HG03045 (cell line): Measurements from ENCODE around the gene SMYD3.

Source experiments
- ATAC-seq: cut with Tn5 transposase; IDR thresholded peaks from one replicate; pipeline ENCODE4 v1.9.1; 2021; ENCODE audit warnings: mild to moderate bottlenecking, moderate library complexity; ENCODE audit not compliant: unreplicated experiment

Gene SMYD3

DNA sequence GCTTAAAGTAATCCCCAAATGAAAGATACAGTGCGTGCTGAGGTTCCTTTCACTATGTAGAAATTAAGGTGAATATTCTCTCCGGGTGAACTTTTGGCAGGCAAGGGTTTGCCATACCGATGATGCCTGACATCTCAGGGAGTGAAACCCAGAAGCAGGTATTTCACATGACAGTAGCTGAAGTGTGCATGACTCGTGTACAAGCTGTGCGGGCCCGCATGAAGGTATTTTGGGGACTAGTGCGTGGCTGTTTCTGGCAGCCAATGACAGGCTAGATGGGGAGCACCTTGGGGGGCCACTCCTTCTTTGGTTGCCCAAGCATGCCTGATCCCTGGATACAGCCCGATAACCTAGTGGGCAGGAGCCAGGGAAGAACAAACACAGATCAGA, 569.0 kb downstream of the SMYD3 start:
- ATAC-seq, result no peak

DNA sequence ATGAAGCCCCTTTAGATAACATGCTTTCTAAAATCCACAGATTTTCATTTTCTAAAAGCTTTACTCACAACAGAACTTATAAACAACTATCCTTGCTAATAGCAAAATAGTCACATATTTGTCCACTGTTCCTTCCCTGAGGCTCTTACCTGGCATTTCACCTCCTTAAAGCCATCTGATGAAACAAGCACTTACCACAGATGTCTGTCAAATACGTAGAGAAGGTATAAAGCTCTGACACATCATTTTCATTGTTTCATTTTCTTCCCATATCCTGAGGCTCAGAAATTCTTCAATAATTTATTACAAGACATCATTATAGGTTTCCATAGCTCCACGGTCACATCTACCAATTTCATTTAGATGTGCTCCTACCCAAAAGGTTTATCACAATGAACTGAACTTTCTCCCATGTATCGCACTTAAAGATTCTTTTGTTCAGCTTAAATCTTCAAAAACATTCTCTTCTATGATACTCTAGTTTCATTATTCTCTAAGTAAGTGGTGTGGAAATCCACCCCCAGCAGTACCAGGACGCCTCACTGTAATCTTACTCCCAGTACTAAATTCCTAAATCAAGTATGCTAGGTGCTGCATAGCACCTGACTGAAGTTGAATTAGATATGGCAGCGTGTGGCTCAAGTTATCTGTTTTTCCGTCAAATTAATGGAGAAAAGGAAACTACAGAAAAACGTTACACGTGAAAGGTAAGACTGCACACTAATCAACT, 569.6 kb downstream of the SMYD3 start:
- ATAC-seq, result no peak

DNA sequence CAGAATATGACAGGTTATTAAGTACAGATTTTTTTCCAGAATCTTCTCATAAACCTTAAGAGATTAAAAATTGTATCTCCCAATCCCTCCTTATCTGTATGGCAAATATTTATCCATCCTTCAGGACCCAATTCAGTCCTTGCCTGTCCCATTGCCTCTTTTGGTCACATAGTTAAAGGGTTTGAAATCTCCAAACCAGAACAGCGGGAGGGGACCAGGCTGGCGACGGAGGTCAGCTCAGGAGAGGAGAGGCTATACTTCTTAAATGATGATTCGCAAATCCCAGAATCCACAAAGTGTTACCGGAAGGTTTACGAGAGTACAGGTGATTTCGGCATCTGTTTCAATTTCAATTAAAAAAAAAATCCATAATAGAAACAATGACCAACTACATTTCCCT, 572.7 kb downstream of the SMYD3 start:
- ATAC-seq, result no peak

DNA sequence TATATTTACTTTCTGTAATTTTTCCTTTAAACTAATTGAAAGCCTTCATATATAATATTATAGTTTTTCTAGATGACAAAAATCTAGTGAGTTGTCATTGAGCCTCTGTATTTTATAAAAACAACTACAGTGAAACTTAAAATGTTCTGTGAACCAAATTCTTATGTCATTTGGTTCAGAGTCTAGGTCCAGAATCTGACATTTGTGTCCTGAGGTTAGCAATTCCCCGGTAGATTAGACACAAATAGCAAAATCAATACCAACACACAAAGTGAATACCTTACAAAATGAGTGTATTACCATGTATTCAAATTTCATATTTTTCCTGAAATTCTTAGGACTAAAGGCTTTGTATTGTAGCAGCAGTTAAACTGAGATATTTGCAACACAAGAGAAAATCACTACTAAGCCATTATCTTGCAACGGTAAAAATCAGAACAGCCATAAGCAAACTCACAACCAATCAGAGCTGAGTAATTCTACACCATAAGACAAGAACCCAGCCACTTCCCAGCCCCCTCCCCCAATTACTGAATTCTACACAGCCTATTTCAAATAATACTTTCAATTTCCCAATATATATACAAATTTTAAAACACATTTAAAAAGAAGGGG, 573.5 kb downstream of the SMYD3 start:
- no peak for ATAC-seq

DNA sequence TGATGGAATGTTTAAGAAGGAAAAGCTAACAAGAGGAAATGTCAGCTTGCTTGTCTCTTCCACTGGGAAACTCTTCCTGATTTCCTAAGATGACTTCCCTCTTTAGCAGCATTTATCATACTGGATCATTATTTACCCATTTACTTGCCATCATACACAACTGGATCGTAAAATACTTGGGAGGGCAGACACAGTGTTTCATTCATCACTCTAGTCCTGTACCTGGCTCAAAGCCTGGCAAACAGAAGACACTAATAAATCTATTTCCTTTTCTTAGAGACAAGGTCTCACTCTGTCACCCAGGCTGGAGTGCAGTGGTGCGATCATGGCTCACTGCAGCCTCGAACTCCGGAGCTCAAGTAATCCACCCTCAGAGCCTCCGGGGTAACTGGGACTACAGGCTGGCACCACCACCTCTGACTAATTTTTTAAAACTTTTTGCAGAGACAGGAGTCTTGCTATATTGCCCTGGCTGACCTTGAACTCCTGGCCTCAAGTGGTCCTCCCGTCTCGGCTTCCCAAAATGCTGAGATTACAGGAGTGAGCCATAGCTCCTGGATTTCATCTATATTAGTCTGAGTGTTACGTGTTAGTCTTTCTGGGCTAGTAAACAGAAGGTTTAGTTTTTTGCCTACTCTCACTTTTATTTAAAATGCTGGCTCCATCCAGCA, 574.6 kb downstream of the SMYD3 start:
- ATAC-seq, result no peak

DNA sequence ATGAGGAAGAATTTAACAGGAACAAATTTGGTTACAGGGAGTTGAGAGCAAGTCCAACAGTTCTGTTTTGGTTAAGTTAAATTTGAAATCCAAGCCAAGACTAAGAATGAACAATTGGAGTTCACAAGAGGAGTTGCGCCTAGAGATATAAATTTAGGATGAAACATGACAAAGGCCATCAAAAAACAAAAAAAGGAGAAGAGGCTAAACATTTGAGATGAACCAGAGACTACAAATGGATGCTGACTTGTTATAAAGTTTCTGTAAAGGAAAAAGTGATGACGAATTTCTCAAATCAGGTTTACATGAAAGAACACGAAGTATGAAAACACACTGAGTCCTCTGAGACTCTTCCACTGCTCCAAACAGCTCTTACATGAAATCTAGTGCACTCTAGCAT, 575.6 kb downstream of the SMYD3 start:
- no peak for ATAC-seq

DNA sequence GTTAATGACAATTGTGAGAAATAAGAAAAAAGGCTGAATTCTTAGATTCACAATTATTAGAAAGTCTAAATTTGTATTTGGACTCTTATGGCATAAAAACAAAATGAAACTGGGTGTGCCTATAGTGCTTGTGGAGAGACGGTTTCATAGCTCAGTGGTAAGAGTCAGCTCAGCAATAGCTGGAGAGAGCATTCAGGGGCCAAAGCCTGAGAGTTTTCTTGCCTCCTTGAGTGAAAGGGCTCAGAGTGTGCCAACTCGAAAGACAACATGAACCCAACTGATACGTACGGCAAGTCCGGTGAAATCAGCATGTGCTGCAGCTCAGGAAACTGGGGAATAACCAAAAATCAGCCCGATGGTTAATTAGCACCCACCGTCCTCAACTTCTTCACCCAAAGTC, 577.9 kb downstream of the SMYD3 start:
- ATAC-seq, result no peak

DNA sequence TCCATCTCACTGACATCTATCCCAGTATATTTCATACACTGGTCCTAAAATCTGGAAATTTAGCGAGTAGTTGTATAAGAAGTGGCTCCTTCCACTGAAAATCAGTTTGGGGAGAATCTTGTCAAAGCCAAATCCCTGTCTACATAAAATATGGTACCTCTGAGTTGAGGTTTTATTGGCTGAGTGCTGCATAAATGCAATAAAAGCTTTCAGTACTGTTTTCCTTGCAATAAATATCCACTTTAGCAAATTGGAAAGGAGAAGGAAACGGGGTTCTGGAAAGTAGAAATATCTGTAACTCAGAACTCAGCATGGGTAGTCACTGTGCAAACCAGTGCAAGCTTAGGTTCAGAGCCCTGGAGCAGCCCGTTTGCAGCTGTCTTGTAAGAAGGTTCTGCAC, 580.2 kb downstream of the SMYD3 start:
- ATAC-seq, result no peak

DNA sequence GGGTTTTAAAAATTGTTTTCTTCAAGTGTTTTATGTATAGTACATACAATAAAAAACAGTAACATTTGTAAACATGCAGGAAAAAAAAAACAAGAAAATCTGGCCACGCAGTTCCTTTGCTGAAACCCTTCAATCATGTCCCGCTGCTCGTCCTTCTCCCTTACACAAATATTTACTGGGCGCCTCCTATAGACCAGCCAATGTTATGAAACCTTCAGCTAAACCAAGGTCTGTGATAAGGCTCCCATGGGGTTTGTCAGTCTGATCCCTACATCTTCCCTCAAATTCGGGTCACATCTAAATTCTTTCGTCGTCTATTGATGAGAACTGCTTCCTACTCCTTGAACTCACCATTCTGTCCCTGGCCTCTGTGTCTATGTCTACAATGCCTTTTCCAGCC, 583.9 kb downstream of the SMYD3 start:
- no peak for ATAC-seq

DNA sequence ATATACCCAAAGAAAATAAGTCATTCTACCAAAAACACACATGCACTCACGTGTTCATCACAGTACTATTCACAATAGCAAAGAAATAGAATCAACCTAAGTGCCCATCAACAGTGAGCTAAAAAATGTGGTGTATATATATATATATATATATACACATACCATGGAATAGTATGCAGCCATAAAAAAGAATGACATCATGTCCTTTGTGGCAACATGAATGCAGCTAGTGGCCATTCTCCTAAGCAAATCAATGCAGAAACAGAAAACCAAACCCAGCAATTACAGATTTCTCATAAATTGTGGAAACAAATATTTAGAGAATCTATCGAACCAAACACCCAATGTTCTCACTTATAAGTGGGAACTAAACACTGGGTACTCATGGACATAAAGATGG, 585.7 kb downstream of the SMYD3 start:
- no peak for ATAC-seq

DNA sequence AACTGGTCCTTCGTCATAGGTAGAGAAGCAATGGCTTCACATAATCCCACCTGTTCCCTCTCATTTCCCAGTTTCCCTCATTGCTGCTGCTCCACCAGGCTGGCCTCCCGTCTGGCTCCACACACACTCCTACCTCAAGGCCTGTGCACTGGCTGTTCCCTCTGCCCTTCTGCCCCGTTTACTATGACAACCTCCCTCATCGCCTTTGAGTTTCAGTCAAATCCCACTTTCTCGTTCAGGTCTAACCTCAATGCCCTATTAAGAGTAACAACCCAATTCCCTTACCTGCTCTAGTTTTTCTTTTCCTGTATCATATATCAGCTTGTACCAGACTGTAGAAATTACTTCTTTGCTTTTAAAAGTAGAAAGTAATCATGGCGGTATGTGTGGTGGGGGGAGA, 589.7 kb downstream of the SMYD3 start:
- ATAC-seq, result no peak

DNA sequence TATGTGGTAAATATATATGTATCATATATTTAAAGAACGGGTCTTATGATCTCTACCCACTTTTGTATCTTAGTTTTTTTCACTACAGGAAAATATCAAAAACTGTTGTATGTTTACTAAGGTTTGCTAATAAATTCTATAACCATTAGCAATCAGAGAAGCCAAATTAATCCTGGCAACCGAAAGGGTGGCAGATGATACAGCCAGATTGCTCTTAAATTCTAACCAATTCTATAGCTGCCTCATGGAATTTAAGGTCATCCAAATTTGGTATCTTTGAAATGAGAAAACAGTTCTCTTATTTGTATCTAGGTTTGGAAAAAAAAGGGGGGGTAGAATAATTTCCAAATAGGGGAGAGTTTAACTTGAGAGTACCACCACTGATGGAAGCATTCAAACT, 591.2 kb downstream of the SMYD3 start:
- no peak for ATAC-seq

DNA sequence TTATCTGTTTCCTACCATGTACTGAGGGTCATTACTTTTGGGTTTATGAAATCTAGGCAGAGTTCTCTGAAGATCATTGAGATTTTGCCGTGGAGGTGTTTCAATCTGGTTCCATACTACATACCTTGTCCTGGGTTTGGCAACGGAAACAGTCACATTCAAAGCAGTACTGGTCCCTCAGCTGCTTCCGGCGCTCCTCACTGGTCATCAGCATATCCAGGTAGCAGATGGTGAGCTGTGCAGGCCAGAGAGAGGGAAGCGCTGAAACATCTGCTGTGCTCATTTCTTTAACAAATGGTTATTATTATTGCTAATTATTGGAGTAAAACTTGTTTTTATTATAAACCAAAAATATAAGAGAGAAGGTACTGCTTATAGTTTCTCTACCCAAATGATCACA, 591.7 kb downstream of the SMYD3 start:
- ATAC-seq, result no peak

DNA sequence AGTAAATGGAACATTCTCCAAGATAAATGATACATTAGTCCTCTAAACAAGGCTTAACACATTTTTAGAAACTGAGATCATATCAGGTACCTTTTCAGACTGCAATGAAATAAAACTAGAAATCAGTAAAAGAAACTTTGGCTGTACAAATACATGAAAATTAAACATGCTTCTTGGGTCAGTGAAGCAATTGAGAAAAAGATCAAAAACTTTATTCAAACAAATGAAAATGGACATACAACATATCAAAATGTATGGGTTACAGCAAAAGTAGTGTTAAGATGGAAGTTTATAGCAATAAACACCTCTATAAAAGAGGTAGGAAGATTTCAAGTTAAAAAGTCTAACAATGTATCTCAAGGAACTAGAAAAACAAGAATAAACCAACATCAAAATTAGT, 598.5 kb downstream of the SMYD3 start:
- ATAC-seq, result no peak

DNA sequence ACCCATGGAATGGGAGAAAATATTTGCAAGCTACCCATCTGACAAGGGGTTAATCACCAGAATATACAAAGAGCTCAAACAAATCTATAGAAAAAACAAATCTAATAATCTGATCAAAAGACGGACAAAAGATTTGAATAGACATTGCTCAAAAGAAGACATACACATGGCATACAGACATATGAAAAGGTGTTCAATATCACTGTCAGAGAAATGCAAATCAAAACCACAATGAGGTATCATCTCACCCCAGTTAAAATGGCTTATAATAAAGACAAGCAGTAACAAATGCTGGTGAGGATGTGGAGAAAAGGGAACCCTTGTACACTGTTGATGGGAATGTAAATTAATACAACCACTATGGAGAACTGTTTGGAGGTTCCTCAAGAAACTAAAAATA, 600.9 kb downstream of the SMYD3 start:
- ATAC-seq, result no peak

DNA sequence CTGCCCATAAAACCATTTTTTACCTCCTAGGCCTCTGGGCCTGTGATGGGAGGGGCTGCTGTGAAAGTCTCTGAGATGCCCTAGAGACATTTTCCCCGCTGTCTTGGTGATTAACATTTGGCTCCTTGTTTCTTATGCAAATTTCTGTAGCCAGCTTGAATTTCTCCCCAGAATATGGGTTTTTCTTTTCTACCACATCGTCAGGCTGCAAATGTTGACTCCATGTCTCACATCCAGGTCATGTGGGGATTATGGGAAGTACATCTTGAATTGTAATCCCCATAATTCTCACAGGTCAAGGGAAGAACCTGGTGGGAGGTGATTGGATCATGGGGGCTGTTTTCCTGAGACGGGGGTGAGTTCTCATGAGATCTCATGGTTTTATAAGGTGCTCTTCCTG, 603.2 kb downstream of the SMYD3 start:
- ATAC-seq, result no peak

DNA sequence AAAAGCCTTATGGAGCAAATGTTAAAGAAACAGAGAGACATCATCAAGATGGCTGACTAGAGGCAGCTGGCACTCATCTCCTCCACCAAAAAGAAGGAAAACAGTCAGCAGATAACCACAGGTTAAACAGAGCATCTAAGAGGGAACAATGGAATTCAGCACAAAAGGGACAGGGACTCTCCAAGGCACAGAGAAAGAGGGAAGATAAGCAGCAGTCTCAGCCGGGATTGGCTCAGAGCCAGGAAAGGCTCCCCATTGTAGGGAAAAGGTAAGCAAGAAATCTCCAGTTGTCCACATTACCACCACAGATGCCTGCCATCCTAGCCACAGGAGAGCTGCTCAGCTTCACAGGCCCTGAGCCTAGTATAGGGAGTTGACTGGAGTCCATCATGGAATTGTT, 605.5 kb downstream of the SMYD3 start:
- no peak for ATAC-seq

DNA sequence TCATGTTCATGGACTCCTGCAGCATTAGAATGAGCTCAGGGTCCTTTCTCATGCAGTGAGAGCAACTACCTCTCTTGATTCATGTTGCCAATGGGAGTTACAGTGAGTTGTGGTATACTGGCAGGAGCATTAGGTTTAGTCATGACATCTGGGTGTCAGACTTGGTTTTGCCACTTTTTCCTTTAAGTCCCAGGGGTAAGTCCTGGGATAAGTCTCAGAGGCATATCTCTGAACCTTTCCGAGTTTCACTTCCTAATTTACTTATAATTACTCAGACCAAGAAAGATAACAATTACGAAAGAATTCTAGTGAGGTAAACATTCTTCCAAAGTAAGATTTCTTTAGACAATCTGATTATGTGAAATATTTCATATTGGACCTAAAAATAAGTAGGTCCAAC, 606.0 kb downstream of the SMYD3 start:
- ATAC-seq, result no peak

DNA sequence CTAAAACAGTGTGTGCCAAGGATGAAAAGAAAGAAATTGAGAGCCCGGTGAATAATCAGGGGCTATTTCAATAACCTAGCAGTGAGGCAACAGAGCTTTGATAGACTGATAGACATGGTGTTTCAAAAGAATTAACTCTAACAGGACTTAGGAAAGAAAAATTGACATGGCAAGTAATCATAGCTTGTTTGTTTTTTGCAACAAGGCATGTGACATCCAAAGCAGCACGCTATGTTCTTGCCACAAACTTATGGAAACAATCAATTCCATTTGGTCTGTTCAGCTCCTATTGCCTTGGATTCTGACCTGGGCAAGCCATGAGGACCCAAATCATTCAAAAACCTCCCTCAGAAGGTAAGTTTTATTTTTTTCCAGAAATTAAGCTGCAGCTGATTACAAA, 608.5 kb downstream of the SMYD3 start:
- no peak for ATAC-seq

DNA sequence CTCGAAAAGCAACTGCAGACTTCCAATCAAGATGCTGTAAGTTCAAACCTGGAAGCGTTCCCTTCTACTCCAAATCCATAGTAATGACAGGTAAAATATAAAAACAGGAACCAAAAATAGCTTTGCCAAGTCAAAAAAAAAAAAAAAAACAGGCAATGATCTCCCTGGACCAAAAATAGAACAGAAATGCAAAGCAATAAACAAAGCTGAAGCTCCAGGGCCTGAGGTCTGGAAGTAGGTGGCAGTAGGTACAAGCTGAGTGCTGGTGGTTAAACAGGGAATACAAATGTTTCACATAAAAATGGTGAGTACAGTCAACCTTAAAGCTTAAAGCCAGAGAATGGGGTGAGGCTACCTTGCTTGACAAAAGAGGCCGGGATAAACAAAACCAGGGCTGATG, 610.8 kb downstream of the SMYD3 start:
- ATAC-seq, result no peak

DNA sequence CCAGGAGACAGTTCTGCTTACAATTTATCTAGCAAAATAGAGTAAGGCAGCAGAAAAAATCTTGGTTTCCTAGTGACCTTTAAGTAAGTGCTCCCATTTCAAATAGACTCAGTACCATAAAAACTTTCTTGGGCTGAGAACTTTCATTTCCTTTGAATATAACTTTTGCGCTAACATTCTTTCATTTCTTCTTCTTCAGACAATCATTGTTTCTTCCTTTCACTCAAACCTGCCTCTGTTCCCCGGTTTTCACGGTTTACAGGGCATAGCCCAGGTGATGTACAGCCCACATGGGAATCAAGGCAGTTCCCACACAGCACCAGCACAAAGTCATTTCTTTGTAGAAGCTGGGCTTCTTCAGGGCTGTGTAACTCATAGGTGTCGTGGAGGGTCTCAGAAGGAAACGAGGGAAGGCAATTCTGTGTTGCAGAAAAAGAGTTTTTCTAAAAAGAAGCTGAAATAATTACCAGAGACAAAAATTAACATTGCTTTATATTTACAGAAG, 611.6 kb downstream of the SMYD3 start:
- ATAC-seq, result no peak

DNA sequence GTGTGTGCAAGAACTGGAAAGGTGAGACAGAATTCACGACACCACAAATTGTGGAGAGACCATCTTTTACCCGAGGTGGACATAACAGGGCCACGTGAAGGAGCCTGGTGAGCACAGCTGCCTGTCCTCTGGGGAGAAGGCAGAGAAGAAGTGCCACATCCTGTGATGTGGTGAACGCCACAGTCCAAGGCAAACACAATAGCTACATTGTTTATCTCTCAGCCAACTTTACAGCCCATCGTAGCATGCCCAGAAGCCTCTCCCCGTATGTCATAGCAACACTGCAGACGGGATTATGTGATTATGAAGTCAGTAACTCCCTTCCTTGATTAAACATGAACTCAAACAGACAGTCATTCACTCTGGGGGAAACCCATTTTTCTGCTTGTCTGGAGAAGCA, 612.2 kb downstream of the SMYD3 start:
- no peak for ATAC-seq
